HG03280 (cell line): ENCODE results near the gene MYH7.
"Not testable (repeated sequence)": the region's sequence is repeated elsewhere in the genome, so short reads cannot be mapped to it uniquely, and the experiment has no call there.

Experiments
- ATAC-seq: cut with Tn5 transposase; IDR thresholded peaks from one replicate; pipeline ENCODE4 v1.9.1; 2021; ENCODE audit warnings: mild to moderate bottlenecking, moderate library complexity; ENCODE audit not compliant: unreplicated experiment

MYH7 gene

DNA sequence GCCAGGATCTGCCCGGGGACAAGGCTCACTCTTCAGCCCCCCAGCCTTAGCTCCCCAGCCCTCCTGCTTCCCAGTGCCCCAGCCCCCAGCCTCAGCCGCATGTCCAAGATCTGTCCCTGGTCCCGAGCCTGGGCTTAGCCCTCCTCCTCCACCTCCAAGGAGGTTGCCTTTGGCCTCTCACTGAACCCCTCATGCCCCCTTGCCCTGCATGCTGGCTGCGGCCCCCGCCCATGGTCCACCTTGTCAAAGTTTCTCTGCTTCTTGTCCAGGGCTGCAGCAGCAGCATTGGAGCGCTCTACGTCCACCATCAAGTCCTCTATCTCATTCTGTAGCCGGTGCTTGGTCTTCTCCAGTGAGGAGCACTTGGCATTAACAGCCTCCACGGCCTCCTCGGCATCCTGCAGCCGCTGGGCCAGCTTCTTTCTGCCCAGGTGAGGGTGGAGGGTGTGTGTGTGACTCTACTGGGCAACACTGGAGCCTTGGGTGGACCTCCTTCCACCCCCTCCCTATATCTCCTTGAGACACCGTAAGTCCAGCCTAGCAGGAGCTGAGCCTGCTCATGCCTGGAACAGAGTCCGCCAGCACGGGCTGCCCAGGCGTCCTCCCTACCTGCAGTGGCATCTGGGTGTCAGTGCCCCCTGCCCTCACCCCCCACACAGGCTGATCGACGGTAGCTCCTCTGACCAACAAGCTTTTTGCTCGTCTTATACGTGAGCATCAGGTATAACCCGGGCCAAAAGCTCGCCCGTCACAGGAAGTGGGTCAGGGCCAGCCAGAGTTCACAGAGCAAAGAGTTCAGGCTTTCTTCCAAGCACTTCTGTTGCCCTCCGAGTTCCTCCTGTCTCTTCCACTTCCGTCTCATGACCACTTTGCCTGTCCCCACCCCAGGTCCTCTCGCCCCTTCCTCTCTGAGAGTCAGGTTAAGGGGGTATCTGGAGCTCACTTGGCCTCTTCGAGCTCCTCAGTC, 47.3 kb downstream of the MYH7 start:
- no peak for ATAC-seq

DNA sequence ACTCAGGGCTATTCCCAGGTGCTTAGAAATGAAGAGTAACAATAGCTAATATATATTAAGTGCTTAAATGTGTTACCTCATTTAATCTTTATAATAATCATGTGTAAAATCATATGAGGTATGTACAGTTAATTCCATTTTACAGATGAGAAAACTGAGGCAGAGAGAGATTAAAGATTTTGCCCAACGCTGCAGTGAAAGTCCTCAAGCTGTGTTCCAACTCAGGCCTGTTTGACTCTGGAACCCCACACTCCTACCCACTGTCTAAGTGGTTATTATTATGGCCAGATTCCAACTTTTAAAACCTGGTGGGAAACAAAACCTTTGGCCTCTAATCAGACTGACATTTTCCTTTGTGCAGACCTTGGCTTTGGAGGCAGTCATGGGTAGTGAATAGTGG, 48.5 kb downstream of the MYH7 start:
- ATAC-seq = no peak

DNA sequence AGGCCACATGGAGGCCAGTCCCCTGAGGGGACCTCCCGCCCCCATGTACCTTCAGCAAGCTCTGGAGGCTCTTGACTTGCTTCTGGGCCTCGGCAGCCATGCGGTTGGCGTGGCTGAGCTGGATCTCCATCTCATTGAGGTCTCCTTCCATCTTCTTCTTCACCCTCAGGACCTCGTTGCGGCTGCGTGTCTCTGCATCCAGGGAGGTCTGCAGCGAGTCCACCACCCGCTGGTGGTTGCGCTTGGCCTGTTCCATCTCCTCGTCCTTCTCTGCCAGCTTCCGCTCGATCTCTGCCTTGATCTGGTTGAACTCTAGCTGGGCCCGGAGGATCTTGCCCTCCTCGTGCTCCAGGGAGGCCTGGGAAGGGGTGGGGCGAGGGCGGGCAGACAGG, 49.2 kb downstream of the MYH7 start:
- ATAC-seq = not testable (repeated sequence)

DNA sequence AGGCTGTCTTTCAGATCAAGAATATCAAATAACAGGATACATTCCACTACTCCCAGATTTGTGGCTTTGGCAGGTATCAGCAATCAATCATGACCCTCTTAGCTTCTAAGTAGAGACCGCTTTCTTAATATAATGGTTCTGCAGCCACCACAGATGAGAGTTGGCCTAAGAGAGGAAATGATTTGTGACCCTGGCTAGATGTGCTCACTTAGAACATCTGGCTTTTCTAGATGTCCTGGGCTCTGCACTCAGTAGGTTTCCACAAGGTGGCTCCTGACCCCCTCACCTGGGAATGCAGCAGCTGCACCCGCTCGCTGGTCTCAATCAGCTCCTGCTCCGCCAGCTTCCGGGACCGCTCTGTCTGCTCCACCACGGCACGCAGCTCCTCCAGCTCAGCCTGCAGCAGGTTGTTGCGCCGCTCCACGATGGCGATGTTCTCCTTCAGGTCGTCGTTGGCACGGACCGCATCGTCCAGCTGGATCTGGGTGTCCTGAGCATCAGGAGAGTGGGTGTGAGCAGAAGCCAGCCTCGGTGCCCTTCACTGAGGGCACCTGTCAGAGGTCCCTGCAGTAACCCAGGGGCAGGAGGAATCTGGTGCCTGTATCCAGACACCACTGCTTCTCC, 49.7 kb downstream of the MYH7 start:
- no peak for ATAC-seq

DNA sequence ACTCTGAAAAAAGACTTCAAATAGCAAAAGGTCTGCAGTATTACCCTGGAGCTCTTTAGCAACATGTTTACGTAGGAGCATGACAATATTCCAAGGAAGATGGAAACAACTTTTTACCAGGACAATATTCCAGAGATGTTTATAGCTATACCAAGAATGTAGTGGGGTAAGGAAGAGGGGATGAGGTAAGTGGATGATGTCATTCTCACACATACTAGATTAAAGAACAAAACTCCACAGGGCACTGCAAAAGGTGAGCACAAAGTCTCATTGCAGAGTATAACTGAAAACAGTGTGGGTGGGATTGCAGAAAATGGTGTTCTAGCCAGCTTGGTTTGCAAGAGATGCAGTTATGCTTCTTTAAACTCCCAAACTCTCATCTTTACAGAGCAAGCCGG, 50.2 kb downstream of the MYH7 start:
- no peak for ATAC-seq

DNA sequence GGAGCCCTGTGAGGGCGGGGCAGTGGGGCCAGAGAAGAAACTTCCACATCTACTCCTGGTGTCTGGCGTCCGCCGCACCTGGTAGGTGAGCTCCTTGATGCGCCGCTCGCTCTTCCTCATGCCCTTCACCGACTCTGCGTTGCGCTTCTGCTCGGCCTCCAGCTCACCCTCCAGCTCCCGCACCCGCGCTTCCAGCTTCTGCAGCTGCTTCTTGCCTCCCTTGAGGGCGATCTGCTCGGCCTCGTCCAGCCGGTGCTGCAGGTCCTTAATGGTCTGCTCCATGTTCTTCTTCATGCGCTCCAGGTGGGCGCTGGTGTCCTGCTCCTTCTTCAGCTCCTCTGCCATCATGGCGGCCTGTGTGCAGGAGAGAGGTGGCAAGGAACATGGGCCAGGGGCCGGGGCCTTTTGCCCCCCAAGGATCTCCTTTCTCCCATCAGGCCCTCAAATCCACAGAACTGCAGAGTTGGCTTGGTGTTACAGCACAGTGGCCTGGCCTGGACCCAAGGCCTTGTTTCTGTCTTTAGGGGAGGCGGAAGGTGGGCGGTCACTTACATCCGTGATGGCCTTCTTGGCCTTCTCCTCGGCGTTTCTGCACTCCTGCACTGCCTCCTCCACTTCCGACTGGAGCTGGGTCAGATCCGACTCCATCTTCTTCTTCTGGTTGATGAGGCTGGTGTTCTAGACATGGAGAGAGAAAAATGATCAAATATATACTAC, 50.9 kb downstream of the MYH7 start:
- ATAC-seq = no peak

DNA sequence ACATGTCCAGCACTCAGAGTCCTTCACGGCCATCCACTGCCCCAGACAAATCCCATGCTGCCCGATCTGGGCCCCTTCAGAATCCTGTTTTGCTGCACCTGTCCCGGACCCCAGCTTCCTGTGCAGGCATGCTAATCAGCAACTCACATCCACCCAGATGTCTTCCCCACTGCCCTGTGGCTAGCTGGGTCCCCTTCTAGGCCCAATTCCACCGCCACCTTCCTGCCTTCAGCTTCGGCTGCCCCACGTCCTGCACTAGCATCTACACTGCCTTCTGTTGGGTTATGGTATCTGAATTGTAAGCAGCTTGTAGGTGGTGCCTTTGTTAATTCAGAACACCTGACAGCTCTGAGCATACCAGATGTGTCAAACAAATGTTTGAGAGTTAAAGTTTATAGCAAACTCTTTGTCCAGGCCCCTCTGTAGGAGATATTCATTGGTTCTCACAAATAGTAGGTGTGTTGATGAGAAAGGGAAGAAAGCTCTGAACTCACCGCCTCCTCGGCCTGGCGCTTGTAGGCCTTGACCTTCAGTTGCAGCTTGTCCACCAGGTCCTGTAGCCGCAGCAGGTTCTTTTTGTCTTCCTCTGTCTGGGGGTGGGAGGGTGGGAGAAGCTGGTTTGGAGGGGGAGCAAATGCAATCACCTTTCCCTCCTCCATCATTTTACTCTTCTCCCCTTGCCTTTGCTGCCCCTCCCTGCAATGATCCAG, 52.6 kb downstream of the MYH7 start:
- ATAC-seq = no peak

DNA sequence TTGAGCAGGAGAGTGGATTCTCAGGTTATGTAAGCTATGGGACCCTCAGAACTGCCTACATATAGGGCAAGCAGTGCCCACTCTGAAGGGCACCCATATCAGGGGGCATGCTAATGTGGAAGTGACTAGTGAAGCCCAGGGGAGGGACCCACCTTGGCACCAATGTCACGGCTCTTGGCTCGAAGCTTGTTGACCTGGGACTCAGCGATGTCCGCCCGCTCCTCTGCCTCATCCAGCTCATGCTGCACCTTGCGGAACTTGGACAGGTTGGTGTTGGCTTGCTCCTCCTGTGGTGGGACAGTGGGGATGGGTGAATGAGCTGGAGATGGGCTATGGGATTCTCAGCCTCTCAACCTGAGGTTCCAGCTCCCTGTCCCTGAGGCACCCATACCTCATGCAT, 53.2 kb downstream of the MYH7 start:
- ATAC-seq = no peak

DNA sequence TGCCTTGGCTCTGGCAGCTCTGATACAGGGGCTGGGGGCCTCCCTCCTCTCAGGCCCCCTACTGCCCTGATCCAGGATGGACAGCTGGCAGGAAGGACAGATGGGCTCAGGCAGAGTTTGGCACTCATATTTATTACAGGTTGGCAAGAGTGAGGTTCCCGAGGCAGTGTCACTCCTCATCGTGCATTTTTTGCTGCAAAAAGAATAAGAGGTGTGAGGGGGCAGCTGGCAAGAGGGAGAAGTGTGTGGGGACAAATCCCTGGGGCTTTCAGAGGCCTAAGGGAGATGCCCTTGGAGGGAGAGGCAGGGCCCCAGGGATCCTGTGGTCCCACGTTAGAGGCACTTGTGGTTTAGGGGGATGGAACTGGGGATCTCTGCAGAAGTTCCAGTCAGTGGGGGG, 53.6 kb downstream of the MYH7 start:
- no peak for ATAC-seq

DNA sequence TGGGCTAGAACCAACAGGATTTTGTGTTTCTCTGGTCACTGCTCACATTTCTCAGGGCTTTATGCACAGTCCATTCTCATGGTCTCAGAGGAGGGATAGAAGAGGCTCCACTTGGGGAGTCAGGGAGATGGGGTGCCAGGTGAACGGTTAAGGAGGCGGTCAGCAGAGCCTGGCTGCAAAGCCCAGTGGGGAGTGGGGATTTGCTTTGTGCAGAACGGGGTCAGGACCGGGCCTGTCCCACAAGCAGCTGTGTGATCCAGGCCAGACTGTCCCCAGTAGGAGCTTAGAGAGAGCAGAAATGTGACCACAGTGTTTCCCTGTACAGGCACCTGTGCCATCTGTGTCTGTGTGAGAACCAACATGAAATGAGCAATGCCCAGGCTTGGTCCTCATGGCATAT, 54.5 kb downstream of the MYH7 start:
- no peak for ATAC-seq

DNA sequence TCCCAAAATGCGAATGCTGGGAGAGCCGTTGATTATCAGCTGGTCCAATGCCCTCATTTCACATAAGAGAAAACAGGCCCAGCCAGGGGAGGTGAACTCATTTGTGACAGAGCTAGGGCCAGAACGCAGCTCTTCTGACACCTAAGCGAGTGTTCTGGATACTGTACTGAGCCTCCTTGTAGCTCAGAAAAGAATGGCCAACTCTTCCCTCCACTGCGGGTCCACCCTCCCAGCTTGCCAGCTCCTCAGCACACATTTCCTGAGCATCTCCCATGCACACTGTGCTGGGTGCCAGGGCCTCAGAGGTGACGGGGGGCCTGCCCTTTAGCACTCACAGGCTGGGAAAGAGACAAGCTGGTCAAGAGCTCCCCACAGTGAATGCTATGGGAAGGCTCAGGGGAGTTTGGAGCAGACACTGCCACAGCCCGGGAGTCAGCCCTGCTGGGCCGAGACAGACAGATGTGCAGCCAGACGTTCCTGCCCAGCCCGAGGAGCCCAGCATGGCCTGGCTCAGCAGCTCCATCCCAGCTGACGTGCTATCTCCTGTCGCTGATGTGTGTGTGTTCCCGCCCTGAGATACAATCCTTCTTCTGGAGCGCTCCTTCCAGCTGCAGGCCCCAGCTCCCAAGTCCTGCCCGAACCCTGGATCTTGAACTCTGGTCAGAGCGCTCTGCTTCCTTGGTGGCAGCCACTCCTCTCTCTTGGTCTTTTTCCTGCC, 55.1 kb downstream of the MYH7 start:
- no peak for ATAC-seq

DNA sequence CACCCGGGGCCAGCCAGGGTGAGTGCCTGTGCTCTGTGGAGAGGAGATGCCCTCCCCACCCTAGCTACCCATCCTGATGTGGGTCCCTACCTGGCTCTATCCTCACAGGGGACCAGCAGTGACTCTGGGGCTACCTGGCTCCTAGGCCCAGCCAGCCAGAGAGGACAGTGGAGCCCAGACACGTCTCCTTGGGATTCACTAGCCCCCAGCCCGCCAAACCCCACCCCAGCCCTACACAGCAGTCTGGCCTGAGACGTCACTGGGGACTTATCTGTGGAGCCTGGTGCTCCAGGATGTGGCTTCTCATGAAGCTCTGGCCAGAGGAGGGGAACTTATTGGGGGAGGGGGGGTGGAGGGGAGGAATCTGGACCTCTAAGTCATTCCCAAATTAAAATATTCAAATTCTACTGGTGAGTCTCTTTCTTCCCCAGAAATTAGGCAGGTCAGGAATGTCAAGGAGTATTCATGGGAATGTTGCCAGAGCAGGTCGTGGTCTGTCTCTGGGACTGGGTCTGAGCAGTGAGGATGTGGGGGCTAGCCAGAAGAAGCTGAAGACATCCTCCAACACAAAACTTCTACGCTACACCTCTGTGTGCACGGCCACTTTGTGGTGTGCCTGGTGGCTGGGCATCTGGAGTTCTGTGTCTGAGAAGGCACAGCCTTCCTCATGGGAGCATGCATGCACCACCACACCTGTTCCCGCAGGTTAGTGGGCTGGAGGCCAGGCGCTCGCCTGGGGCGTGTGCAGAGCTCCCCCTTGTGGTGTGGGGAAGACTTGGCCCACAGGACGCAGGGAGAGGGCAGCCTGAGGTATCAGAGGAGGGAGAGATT, 55.9 kb downstream of the MYH7 start:
- ATAC-seq = no peak

DNA sequence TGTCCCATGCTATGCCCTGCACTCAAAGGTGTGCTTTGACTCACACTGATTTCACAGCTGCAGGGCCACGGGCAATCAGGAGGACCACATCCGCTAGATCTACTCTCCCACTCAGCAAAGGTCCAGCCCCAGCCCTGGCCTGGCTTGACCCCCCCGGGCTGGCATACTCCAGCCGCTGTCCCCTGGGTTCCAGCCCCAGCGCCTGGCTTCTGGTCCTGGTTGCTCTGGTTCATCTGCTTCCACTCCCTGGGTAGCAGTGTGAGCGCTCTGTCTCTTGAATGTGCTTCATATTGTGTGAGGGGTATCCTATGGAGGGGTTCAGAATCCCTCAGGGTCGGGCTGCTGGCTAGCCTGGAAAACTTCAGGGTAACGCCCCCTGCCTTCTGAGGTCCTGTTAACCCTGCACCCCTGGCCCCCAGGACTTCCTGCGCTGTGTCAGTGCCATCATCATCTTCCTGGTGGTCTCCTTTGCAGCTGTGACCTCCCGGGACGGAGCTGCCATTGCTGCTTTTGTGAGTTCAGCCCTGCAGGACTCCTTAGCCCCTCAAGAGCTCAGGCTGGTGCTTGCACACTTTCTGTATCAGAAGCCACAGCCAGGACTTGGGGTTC, 56.7 kb downstream of the MYH7 start:
- ATAC-seq = no peak

DNA sequence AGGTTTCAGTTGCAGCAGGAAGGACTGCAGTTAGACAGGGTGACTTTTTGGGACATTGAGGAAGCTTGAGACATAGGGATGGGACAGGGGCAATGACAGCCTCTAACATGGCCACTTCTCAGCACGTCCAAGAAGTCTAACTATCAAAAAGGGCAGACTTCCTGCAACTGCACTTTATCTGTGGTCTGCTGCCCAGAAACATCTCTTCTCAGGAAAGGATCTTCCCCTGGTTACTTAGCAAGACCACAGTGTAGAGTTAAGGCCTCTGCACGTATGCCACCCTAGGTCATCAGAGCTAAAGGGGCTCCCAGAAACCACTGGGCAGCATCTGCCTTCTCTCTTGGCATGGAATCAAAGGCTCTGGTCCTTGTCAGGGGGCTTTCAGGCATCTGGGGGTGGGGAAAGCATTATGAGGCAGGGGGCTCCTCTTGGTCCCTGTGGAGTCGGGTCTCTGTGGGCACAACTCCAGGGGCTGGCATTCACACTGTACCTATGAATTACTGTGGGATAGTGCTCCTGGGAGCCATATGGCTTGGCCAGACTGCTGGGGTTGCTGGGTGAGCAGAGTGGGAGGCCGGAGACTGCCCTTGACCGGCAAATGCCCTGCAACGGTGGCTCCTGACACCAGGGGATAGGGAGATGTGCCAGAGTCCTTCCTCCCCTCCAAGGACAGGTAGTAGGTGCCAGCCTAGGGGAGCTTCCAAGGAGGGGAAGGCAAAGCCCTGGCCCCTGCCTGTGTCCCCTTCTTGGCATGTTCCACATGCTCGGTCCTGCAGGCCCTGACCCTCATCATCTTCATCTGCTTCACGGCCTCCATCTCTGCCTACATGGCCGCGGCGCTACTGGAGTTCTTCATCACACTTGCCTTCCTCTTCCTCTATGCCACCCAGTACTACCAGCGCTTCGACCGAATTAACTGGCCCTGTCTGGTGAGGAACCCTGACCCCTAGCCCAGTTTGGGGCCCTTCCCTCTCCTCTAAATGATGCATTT, 57.6 kb downstream of the MYH7 start:
- no peak for ATAC-seq

DNA sequence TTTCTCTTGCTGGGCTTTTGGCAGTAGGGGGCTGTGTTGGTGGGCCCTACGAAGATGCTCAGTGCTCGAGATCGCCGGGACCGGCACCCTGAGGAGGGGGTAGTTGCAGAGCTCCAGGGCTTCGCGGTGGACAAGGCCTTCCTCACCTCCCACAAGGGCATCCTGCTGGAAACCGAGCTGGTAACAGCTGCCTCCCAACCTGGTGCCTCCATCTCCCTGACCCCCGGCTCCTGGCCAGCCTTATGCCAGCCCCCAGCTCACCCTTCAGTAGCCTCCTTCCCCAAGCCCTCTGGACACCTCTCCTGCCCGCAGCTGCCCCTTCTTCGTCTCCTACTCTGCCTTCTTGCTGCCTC, 58.3 kb downstream of the MYH7 start:
- no peak for ATAC-seq

DNA sequence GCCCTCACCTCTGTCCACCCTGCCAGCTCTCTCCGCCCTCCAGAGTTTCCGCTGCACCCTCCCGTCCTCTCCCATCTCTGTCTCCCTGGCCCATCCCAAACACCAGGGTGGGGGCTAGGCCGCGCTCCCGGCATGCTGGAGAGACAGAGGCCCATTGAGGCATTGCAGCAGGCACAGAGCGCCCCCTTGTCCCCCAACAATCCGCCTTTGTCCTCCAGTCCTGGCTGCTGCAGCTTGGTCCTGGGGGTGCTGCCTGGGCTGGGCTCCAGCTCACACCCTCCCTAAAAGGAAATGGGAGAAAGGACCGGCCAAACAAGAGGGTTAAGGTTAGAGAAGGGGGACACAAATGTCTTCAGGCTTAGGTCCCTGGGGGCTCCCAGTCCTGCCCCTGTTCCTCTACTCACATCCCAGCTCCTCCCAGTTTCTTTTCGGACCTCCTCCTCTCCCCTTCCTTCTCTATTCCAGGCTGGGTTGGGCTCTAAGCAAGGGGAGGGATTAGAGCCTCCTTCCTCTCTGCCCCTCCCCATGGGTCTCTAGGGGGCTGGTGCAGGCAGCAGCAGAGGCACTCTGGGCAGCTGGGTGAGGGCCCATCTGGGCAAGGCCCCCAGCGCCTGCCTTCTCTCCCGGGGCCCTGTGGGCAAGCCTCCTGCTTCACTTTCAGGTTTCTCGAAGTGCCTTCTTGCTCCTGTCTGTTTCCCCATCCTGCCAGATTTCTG, 58.8 kb downstream of the MYH7 start, which contains the start of gene CMTM5:
TSS of gene CMTM5 (plus strand) at position 565 of the 716 bp plus-strand sequence. CDS start 206 bp downstream, outside the sequence.
- ATAC-seq = no peak

DNA sequence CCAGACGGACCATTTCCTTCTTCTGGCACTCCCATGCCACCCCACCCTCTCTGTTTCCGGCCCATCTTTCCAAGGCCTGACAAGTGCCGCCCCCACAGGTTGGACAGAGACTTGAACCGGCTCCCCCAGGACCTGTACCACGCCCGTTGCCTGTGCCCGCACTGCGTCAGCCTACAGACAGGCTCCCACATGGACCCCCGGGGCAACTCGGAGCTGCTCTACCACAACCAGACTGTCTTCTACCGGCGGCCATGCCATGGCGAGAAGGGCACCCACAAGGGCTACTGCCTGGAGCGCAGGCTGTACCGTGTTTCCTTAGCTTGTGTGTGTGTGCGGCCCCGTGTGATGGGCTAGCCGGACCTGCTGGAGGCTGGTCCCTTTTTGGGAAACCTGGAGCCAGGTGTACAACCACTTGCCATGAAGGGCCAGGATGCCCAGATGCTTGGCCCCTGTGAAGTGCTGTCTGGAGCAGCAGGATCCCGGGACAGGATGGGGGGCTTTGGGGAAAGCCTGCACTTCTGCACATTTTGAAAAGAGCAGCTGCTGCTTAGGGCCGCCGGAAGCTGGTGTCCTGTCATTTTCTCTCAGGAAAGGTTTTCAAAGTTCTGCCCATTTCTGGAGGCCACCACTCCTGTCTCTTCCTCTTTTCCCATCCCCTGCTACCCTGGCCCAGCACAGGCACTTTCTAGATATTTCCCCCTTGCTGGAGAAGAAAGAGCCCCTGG, 59.8 kb downstream of the MYH7 start:
- ATAC-seq = no peak
